Neural cell (in vitro differentiated cells): ENCODE data around the gene TMOD1.
"Not testable (repeated sequence)": the region's sequence is repeated elsewhere in the genome, so short reads cannot be mapped to it uniquely, and the experiment has no call there.

Source experiments
- EP300 ChIP-seq: fragments of 450-650 bp; conservative IDR thresholded peaks from 2 replicates; pipeline ENCODE4 v1.6.1; 2014; ENCODE audit warnings: antibody characterized with exemption, mild to moderate bottlenecking, moderate library complexity; ENCODE audit not compliant: poor library complexity, severe bottlenecking
- POLR2AphosphoS5 ChIP-seq: IDR thresholded peaks from 2 replicates; pipeline ENCODE4 v1.6.1; 2012
- RAD21 ChIP-seq: fragments of 450-650 bp; conservative IDR thresholded peaks from 2 replicates; pipeline ENCODE4 v1.6.1; 2014; ENCODE audit warnings: antibody characterized with exemption, mild to moderate bottlenecking, moderate library complexity
- SMC3 ChIP-seq: fragments of 450-650 bp; conservative IDR thresholded peaks from 2 replicates; pipeline ENCODE4 v1.6.1; 2014; ENCODE audit warnings: antibody characterized with exemption, mild to moderate bottlenecking, moderate library complexity; ENCODE audit not compliant: poor library complexity
- TAF1 ChIP-seq: IDR thresholded peaks from 2 replicates; pipeline ENCODE4 v1.6.1; 2012; ENCODE audit warnings: low read depth
- TF ChIP-seq, protein P1 (sequence below): fragments of 450-650 bp; IDR thresholded peaks from 2 replicates; pipeline ENCODE4 v1.5.1; 2014; ENCODE audit warnings: antibody characterized with exemption, mild to moderate bottlenecking, moderate library complexity; ENCODE audit not compliant: poor library complexity, severe bottlenecking
- TF ChIP-seq, protein P2 (sequence below): IDR thresholded peaks from 2 replicates; pipeline ENCODE4 v1.6.1; 2012; ENCODE audit warnings: borderline replicate concordance

DNA sequence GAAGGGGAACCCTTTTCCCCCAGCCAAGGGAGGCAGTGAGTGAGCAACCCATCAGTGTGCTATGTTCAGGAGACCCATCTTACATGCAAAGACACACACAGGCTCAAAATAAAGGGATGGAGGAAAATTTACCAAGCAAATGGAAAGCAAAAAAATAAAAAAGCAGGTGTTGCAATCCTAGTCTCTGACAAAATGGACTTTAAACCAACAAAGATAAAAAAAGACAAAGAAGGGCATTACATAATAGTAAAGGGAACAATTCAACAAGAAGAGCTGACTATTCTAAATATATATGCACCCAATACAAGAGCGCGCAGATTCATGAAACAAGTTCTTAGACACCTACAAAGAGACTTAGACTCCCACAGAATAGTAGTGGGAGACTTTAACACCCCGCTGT lies 47.9 kb upstream of the TMOD1 start:
- TF ChIP-seq, protein P1, sequence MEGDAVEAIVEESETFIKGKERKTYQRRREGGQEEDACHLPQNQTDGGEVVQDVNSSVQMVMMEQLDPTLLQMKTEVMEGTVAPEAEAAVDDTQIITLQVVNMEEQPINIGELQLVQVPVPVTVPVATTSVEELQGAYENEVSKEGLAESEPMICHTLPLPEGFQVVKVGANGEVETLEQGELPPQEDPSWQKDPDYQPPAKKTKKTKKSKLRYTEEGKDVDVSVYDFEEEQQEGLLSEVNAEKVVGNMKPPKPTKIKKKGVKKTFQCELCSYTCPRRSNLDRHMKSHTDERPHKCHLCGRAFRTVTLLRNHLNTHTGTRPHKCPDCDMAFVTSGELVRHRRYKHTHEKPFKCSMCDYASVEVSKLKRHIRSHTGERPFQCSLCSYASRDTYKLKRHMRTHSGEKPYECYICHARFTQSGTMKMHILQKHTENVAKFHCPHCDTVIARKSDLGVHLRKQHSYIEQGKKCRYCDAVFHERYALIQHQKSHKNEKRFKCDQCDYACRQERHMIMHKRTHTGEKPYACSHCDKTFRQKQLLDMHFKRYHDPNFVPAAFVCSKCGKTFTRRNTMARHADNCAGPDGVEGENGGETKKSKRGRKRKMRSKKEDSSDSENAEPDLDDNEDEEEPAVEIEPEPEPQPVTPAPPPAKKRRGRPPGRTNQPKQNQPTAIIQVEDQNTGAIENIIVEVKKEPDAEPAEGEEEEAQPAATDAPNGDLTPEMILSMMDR: not testable (repeated sequence)
- TF ChIP-seq RAD21, EP300, POLR2AphosphoS5, SMC3, TAF1: not testable (repeated sequence)
- TF ChIP-seq, protein P2, sequence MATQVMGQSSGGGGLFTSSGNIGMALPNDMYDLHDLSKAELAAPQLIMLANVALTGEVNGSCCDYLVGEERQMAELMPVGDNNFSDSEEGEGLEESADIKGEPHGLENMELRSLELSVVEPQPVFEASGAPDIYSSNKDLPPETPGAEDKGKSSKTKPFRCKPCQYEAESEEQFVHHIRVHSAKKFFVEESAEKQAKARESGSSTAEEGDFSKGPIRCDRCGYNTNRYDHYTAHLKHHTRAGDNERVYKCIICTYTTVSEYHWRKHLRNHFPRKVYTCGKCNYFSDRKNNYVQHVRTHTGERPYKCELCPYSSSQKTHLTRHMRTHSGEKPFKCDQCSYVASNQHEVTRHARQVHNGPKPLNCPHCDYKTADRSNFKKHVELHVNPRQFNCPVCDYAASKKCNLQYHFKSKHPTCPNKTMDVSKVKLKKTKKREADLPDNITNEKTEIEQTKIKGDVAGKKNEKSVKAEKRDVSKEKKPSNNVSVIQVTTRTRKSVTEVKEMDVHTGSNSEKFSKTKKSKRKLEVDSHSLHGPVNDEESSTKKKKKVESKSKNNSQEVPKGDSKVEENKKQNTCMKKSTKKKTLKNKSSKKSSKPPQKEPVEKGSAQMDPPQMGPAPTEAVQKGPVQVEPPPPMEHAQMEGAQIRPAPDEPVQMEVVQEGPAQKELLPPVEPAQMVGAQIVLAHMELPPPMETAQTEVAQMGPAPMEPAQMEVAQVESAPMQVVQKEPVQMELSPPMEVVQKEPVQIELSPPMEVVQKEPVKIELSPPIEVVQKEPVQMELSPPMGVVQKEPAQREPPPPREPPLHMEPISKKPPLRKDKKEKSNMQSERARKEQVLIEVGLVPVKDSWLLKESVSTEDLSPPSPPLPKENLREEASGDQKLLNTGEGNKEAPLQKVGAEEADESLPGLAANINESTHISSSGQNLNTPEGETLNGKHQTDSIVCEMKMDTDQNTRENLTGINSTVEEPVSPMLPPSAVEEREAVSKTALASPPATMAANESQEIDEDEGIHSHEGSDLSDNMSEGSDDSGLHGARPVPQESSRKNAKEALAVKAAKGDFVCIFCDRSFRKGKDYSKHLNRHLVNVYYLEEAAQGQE: not testable (repeated sequence)
